Osteoblast (primary cell): ENCODE measurements around the gene ZNF280A. TPM values are rescaled to one million over a fixed set of nuclear protein-coding genes. Genes with fewer than 3 reads are reported as not detected.

Experiments used
- DNase-seq: peaks from one replicate; pipeline ENCODE4 v3.0.0; 2011; ENCODE audit warnings: low spot score, mixed read lengths; ENCODE audit not compliant: insufficient read length; ENCODE audit errors: missing footprints
- H2AFZ ChIP-seq: 2 replicates; pipeline ENCODE4 v1.6.0; 2011; ENCODE audit warnings: mild to moderate bottlenecking, low read length
- H3K27ac ChIP-seq: 2 replicates; pipeline ENCODE4 v1.5.1; 2011; ENCODE audit warnings: mild to moderate bottlenecking, low read depth, low read length, moderate library complexity
- H3K27me3 ChIP-seq: 2 replicates; pipeline ENCODE4 v1.6.0; 2012; ENCODE audit warnings: mild to moderate bottlenecking, control low read depth, inconsistent platforms, low read length, moderate library complexity; ENCODE audit not compliant: insufficient read depth
- H3K36me3 ChIP-seq: 2 replicates; pipeline ENCODE4 v1.5.1; 2011; ENCODE audit warnings: mild to moderate bottlenecking, low read length, control low read depth, moderate library complexity; ENCODE audit not compliant: insufficient read depth
- H3K4me1 ChIP-seq: 2 replicates; pipeline ENCODE4 v1.5.1; 2011; ENCODE audit warnings: mild to moderate bottlenecking, low read length, control low read depth, moderate library complexity; ENCODE audit not compliant: insufficient read depth
- H3K4me2 ChIP-seq: 2 replicates; pipeline ENCODE4 v1.6.0; 2011; ENCODE audit warnings: mild to moderate bottlenecking, low read length; ENCODE audit not compliant: insufficient read depth
- H3K4me3 ChIP-seq: fragments of 200-600 bp; sonication (generic); 3 replicates; pipeline ENCODE4 v1.5.1; 2012; ENCODE audit warnings: mild to moderate bottlenecking, low read length, inconsistent platforms; ENCODE audit not compliant: insufficient read depth
- H3K79me2 ChIP-seq: 2 replicates; pipeline ENCODE4 v1.6.0; 2012; ENCODE audit warnings: mild to moderate bottlenecking, low read length, control low read depth, inconsistent platforms; ENCODE audit not compliant: insufficient read depth
- H3K9me3 ChIP-seq: 2 replicates; pipeline ENCODE4 v1.5.1; 2011; ENCODE audit warnings: low read depth, low read length, control low read depth
- H4K20me1 ChIP-seq: 2 replicates; pipeline ENCODE4 v1.6.0; 2012; ENCODE audit warnings: mild to moderate bottlenecking, low read length, control low read depth; ENCODE audit not compliant: insufficient read depth
- total RNA-seq: library from RNA; depleted of rRNA; stranded (reverse); fragments of >200 nt; gene quantifications from 2 replicates; pipeline ENCODE4 v1.2.3, GENCODE V29; 2012
- TF ChIP-seq, protein P1 (sequence below): IDR thresholded peaks from 2 replicates; pipeline ENCODE4 v1.5.1; 2011; ENCODE audit warnings: mild to moderate bottlenecking, low read depth, low read length, moderate library complexity; ENCODE audit errors: extremely low read depth

Gene ZNF280A
- total RNA-seq, 1 donor: not detected

DNA sequence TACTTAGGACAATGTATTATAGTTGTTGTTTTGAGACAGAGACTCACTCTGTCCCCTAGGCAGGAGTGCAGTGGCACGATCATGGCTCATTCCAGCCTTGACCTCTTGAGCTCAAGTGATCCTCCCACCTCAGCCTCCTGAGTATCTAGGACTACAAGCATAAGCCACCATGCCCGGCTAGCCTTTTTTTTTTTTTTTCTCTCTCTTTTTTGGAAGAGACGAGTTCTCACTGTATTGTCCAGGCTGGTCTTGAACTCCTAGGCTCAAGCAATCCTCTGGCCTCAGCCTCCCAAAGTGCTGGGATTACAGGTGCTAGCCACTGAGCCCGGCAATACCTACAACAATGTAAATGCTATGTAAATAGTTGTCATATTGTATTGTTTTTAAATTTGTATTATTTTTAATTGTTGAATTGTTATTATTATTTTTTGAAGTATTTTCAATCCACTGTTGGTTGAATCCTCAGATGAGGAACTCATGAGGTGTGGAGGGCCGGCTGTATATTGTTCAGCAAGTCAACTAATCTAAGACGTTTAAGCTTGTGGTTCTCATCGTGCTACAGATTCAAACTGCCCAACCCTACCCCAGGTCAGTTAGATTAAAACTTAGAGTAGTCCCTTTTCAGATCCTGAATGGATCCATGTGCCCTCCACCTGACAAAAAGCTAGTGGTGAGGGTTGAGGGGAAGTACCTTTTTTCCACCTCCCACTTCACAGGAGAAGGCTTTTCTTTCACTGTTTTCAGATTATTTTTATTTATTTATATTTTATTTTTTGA lies 11.9 kb upstream of the ZNF280A start:
- Histone ChIP-seq H3K36me3 (no peaks in the 10 kb centered on the region), H3K79me2 (no peaks in the 10 kb centered on the region), H2AFZ (no peak overlapping the region), H3K9me3 (no peaks in the 10 kb centered on the region), H3K27me3 (no peaks in the 10 kb centered on the region), H3K4me1 (no peaks in the 10 kb centered on the region), H3K4me2 (no peak overlapping the region), H3K4me3 (no peak overlapping the region), H4K20me1 (no peaks in the 10 kb centered on the region), H3K27ac (no peak overlapping the region)
- TF ChIP-seq, protein P1, sequence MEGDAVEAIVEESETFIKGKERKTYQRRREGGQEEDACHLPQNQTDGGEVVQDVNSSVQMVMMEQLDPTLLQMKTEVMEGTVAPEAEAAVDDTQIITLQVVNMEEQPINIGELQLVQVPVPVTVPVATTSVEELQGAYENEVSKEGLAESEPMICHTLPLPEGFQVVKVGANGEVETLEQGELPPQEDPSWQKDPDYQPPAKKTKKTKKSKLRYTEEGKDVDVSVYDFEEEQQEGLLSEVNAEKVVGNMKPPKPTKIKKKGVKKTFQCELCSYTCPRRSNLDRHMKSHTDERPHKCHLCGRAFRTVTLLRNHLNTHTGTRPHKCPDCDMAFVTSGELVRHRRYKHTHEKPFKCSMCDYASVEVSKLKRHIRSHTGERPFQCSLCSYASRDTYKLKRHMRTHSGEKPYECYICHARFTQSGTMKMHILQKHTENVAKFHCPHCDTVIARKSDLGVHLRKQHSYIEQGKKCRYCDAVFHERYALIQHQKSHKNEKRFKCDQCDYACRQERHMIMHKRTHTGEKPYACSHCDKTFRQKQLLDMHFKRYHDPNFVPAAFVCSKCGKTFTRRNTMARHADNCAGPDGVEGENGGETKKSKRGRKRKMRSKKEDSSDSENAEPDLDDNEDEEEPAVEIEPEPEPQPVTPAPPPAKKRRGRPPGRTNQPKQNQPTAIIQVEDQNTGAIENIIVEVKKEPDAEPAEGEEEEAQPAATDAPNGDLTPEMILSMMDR: no peak
- no peak for DNase-seq

DNA sequence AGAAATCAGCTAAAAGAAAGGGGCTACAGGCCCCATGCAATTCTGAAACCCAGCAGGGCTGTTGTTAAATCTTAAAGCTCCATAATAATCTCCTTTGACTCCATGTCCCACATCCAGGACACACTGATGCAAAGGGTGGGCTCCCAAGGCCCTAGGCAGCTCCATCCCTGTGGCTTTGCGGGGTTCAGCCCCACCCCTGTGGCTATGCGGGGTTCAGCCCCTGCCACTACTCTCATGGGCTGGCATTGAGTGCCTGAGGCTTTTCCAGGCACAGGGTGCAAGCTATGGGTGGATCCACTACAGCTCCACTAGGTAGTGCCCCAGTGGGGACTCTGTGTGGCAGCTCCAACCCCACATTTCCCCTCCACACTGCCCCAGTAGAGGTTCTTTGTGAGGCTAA lies 8.7 kb upstream of the ZNF280A start:
- H3K79me2 ChIP-seq: no peaks in the 10 kb centered on the region
- H3K4me1 ChIP-seq: no peaks in the 10 kb centered on the region
- no peak overlapping the region for H3K4me2 ChIP-seq
- no peak overlapping the region for H2AFZ ChIP-seq
- H4K20me1 ChIP-seq: no peaks in the 10 kb centered on the region
- no peaks in the 10 kb centered on the region for H3K9me3 ChIP-seq
- no peak overlapping the region for H3K27ac ChIP-seq
- DNase-seq: no peak
- TF ChIP-seq, protein P1: no peak
- peaks cover 5% of the 10 kb centered on the region for H3K27me3 ChIP-seq
- no peaks in the 10 kb centered on the region for H3K36me3 ChIP-seq
- no peak overlapping the region for H3K4me3 ChIP-seq

DNA sequence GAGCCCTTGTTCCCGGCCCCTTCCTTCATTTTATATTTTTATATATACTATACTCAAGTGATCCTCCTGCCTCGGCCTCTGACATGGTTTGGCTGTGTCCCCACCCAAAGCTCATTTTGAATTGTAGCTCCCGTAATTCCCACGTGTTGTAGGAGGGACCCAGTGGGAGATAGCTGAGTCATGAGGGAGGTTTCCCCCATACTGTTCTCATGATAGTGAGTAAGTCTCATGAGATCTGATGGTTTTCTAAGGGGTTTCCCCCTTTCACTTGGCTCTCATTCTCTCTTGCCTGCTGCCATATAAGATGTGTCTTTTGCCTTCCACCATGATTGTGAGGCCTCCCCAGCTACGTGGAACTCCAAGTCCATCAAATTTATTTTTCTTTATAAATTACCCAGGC lies 7.2 kb upstream of the ZNF280A start:
- H4K20me1 ChIP-seq: no peaks in the 10 kb centered on the region
- TF ChIP-seq, protein P1: no peak
- H3K27me3 ChIP-seq: peaks cover 10% of the 10 kb centered on the region
- H3K4me1 ChIP-seq: no peaks in the 10 kb centered on the region
- no peak overlapping the region for H2AFZ ChIP-seq
- no peak overlapping the region for H3K27ac ChIP-seq
- no peaks in the 10 kb centered on the region for H3K79me2 ChIP-seq
- H3K4me2 ChIP-seq: no peak overlapping the region
- no peak for DNase-seq
- no peaks in the 10 kb centered on the region for H3K9me3 ChIP-seq
- no peaks in the 10 kb centered on the region for H3K36me3 ChIP-seq
- H3K4me3 ChIP-seq: no peak overlapping the region

DNA sequence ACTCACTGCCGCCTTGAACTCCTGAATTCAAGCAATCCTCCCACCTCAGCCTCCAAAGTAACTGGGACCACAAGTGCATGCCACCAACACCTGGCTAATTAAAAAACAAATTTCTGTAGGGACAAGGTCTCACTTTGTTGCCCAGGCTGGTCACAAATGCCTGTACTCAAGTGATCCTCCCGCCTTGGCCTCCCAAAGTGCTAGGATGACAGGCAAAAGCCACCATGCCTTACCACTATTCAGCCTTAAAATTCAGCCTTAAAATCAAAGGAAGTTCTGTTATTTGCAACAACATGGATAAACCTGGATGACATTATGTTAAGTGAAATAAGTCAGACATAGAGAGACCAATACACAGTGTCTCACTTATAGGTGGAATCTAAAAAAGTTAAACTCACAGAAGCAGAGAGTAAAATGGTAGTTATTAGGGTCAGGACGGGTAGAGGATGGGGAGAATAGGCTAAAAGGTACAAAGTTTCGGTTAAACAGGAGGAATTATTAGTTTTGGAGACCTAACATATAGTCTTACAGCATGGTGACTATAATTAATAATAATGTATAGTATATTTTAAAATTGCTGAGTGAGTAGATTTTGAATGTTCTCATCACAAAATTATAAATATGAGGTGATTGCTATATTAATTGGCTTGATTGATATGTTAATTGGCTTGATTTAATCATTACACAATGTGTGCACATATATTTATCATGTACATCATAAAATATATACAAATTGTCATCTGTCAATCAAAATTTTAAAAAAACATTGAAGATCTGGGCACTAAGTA lies 6.2 kb upstream of the ZNF280A start:
- no peaks in the 10 kb centered on the region for H3K4me1 ChIP-seq
- H3K4me3 ChIP-seq: no peak overlapping the region
- H3K36me3 ChIP-seq: no peaks in the 10 kb centered on the region
- H3K79me2 ChIP-seq: no peaks in the 10 kb centered on the region
- H3K27ac ChIP-seq: no peak overlapping the region
- no peaks in the 10 kb centered on the region for H3K9me3 ChIP-seq
- H4K20me1 ChIP-seq: no peaks in the 10 kb centered on the region
- DNase-seq: no peak
- TF ChIP-seq, protein P1: no peak
- H3K4me2 ChIP-seq: no peak overlapping the region
- no peak overlapping the region for H2AFZ ChIP-seq
- peaks cover 10% of the 10 kb centered on the region for H3K27me3 ChIP-seq
